ENCODE data around the gene IRF4. TPM values are rescaled to one million over a fixed set of nuclear protein-coding genes. Genes with fewer than 3 reads are reported as not detected.

IRF4 gene
- total and polyA plus RNA-seq, 2 donors (not counting 3 experiments of a cell fraction or from before 2014, with no cell fraction given) = not detected

- DNase-seq (ENCODE audit: low read depth, low spot score) (no peak), FAIRE-seq (no peak)
- BruUV-seq (replicated peaks) = no TSS peak
- Histone ChIP-seq H4K20me1 (replicated peaks; ENCODE audit: control insufficient read depth, extremely low read depth, insufficient read depth, low read length) (no peaks in the 10 kb centered on the region), H3K4me2 (ENCODE audit: insufficient read depth, low read length) (no peak overlapping the region), H3K27me3 (ENCODE audit: control insufficient read depth in 2 of 2, insufficient read depth in 2 of 2, low read length in 2 of 2) (peaks cover 3 to 6% of the 10 kb centered on the region in 2 experiments), H3K4me3 (replicated peaks in 1 of 3; ENCODE audit: insufficient read depth in 1 of 3, low read depth in 1 of 3, low read length in 3 of 3) (no peak overlapping the region), H2AFZ (ENCODE audit: low read depth, low read length) (no peak overlapping the region), H3K27ac (ENCODE audit: insufficient read depth, low read depth, low read length) (no peak overlapping the region), H3K36me3 (ENCODE audit: control insufficient read depth in 2 of 2, extremely low read depth in 1 of 2, insufficient read depth in 2 of 2, low read length in 2 of 2) (no peaks in the 10 kb centered on the region), H3K9ac (replicated peaks; ENCODE audit: extremely low read depth, insufficient read depth, low read length) (no peak overlapping the region), H3K4me1 (ENCODE audit: control insufficient read depth, extremely low read depth, insufficient read depth, low read length) (no peaks in the 10 kb centered on the region), H3K9me3 (replicated peaks; ENCODE audit: control insufficient read depth, insufficient read depth, low read length) (no peaks in the 10 kb centered on the region), H3K79me2 (ENCODE audit: control insufficient read depth, insufficient read depth, low read length) (no peaks in the 10 kb centered on the region), H3K9me1 (replicated peaks; ENCODE audit: control insufficient read depth, extremely low read depth, insufficient read depth, low read length) (no peaks in the 10 kb centered on the region)
- intact Hi-C loops (cut with micrococcal nuclease) = no loop called here
- POLR2A ChIA-PET = no interaction called here
- dilution Hi-C loops (cut with MboI; ENCODE audit: extremely low pct_ligation_motif_present, low sequenced_read_pairs) = no loop called here
- CTCF ChIA-PET = interaction anchor here (7.7 kb wide), 1 partner anchor 222 kb away, joined by 119 read pairs; no protein-coding TSS in a partner anchor
- TF ChIP-seq MAX (IDR thresholded peaks at IDR 0.05; ENCODE audit: insufficient read depth, insufficient read length) (no peak), MYC (IDR thresholded peaks at IDR 0.05; ENCODE audit: low read depth, low read length) (no peak), FOS (IDR thresholded peaks at IDR 0.05; ENCODE audit: borderline replicate concordance, insufficient read depth, low read length) (no peak), EZH2 (IDR thresholded peaks at IDR 0.05; ENCODE audit: borderline replicate concordance, low read depth, low read length, severe bottlenecking) (no peak), POLR2AphosphoS5 (IDR thresholded peaks at IDR 0.05; ENCODE audit: insufficient read depth, low read depth, low read length) (no peak), JUN (IDR thresholded peaks at IDR 0.05; ENCODE audit: borderline replicate concordance, insufficient read depth, insufficient read length, low read depth) (no peak), CTCF (IDR thresholded peaks at IDR 0.05; ENCODE audit: extremely low read depth in 1 of 2, insufficient read depth in 1 of 2, low read depth in 1 of 2, low read length in 2 of 2) (no peak), GATA2 (IDR thresholded peaks at IDR 0.05; ENCODE audit: insufficient read depth, insufficient read length, low read depth, low read length) (no peak), POLR2A (IDR thresholded peaks at IDR 0.05; ENCODE audit: low read depth, low read length) (no peak)
Measured at GRCh38 chr6:411402-412145, 20.0 kb downstream of the IRF4 start.
